GM12878 (cell line): ENCODE measurements around the gene TMEM82. TPM values are rescaled to one million over a fixed set of nuclear protein-coding genes. Genes with fewer than 3 reads are reported as not detected.

ENCODE experiments used
- ATAC-seq: fragments of 200-7000 bp; cut with Tn5 transposase; 3 replicates; pipeline ENCODE4 v1.9.1; 2020; ENCODE audit warnings: mild to moderate bottlenecking, moderate library complexity
- BruUV-seq: library from RNA; stranded (reverse); fragments of 400-500 nt; replicated peaks from 2 replicates; lab custom pipeline; 2021; lab: Mats Ljungman, UMichigan
- CTCF ChIA-PET: fragments of 300-600 bp; sonication (Branson Sonifier 250); formaldehyde crosslinking; extraction: SDS; loops from one replicate; lab custom pipeline; 2021; ENCODE audit warnings: inconsistent platforms; lab: Yijun Ruan, JAX
- POLR2A ChIA-PET: fragments of 350-600 bp; formaldehyde crosslinking; extraction: SDS; loops from one replicate; lab custom pipeline; 2021; ENCODE audit warnings: inconsistent platforms; lab: Charles Lee
- RAD21 ChIA-PET: fragments of 300-600 bp; sonication (Branson Sonifier 250); formaldehyde crosslinking; loops from one replicate; lab custom pipeline; 2023; ENCODE audit warnings: antibody characterized with exemption; ENCODE audit not compliant: unreplicated experiment; lab: Charles Lee
- SMC1A ChIA-PET: fragments of 300-600 bp; sonication (Branson Sonifier 250); formaldehyde crosslinking; loops from one replicate; lab custom pipeline; 2023; ENCODE audit not compliant: unreplicated experiment, uncharacterized antibody; lab: Charles Lee
- DNase-seq: peaks from one replicate; pipeline ENCODE4 v3.0.0-alpha.2; 2011; ENCODE audit warnings: low read depth, low spot score
- FAIRE-seq: peaks from 3 replicates; lab custom pipeline; 2011; peaks lifted over from hg19 to GRCh38; lab: Jason Lieb, UNC
- H2AFZ ChIP-seq: 2 replicates; pipeline ENCODE4 v1.6.0; 2011; ENCODE audit warnings: low read depth, low read length, control low read depth; ENCODE audit not compliant: control insufficient read depth
- H3K27ac ChIP-seq: 2 replicates; pipeline ENCODE4 v1.5.1; 2011; ENCODE audit warnings: control low read depth; ENCODE audit not compliant: control insufficient read depth, insufficient read depth
- H3K27me3 ChIP-seq, 2 experiments: replicated peaks in 1 of 2; 2 replicates each; pipeline versions ENCODE4 v1.6.0 to v1.6.1; 2011; ENCODE audit warnings: low read length in 1 of 2; ENCODE audit not compliant: control insufficient read depth in 2 of 2, insufficient read depth in 2 of 2
- H3K36me3 ChIP-seq, 2 experiments: 2 replicates each; pipeline ENCODE4 v1.5.1; 2011; ENCODE audit warnings: low read length in 1 of 2; ENCODE audit not compliant: control insufficient read depth in 2 of 2, insufficient read depth in 2 of 2
- H3K4me1 ChIP-seq: 2 replicates; pipeline ENCODE4 v1.6.1; 2011; ENCODE audit warnings: mild to moderate bottlenecking, low read length, moderate library complexity, mixed read lengths; ENCODE audit not compliant: control insufficient read depth, insufficient read depth
- H3K4me2 ChIP-seq: 2 replicates; pipeline ENCODE4 v1.6.0; 2011; ENCODE audit warnings: control low read depth; ENCODE audit not compliant: control insufficient read depth, insufficient read depth
- H3K4me3 ChIP-seq: fragments of 200-600 bp; sonication (generic); 2 replicates; pipeline ENCODE4 v1.5.1; 2016
- H3K79me2 ChIP-seq: 2 replicates; pipeline ENCODE4 v1.6.0; 2011; ENCODE audit warnings: low read length; ENCODE audit not compliant: control insufficient read depth, insufficient read depth
- H3K9ac ChIP-seq: 2 replicates; pipeline ENCODE4 v1.8.0; 2011; ENCODE audit warnings: low read length, control low read depth, mixed read lengths; ENCODE audit not compliant: control insufficient read depth, insufficient read depth
- H3K9me3 ChIP-seq: replicated peaks from 3 replicates; pipeline ENCODE4 v1.5.1; 2011; ENCODE audit warnings: mild to moderate bottlenecking, low read length; ENCODE audit not compliant: control insufficient read depth, insufficient read depth
- H4K20me1 ChIP-seq: 2 replicates; pipeline ENCODE4 v1.6.0; 2011; ENCODE audit not compliant: control insufficient read depth, insufficient read depth
- CHD1 ChIP-seq: IDR thresholded peaks from 2 replicates; pipeline ENCODE4 v1.6.1; 2012; ENCODE audit warnings: low read depth, low read length, improper control_type of control experiment
- EP300 ChIP-seq, 2 experiments: fragments of 150-350 bp in 1 of 2; IDR thresholded peaks; 2 replicates each; pipeline ENCODE4 v1.6.1; 2011 to 2012; ENCODE audit warnings: low read depth in 2 of 2, low read length in 2 of 2, borderline replicate concordance in 1 of 2, improper control_type of control experiment in 1 of 2, inconsistent platforms in 1 of 2; ENCODE audit not compliant: control insufficient read depth in 1 of 2
- ESRRA ChIP-seq: IDR thresholded peaks from 2 replicates; pipeline ENCODE4 v1.6.1; 2012; ENCODE audit warnings: mild to moderate bottlenecking, low read length, improper control_type of control experiment
- HCFC1 ChIP-seq: fragments of 150-350 bp; IDR thresholded peaks from 2 replicates; pipeline ENCODE4 v1.6.1; 2014; ENCODE audit warnings: low read length
- JUNB ChIP-seq: IDR thresholded peaks from 2 replicates; pipeline ENCODE4 v1.6.1; 2016; ENCODE audit warnings: antibody characterized with exemption, mild to moderate bottlenecking
- KDM1A ChIP-seq: fragments of 200-600 bp; sonication (generic); IDR thresholded peaks from 2 replicates; pipeline ENCODE4 v1.6.1; 2016; ENCODE audit warnings: borderline replicate concordance
- MTA2 ChIP-seq: fragments of 450-650 bp; IDR thresholded peaks from 2 replicates; pipeline ENCODE4 v1.6.1; 2016; ENCODE audit warnings: low read depth, mild to moderate bottlenecking, moderate library complexity
- NR2C1 ChIP-seq: fragments of 450-650 bp; IDR thresholded peaks from 2 replicates; pipeline ENCODE4 v1.6.1; 2017; ENCODE audit warnings: antibody characterized with exemption, mild to moderate bottlenecking, moderate library complexity
- NR2C2 ChIP-seq: IDR thresholded peaks from 2 replicates; pipeline ENCODE4 v1.6.1; 2011; ENCODE audit warnings: borderline replicate concordance, low read depth; ENCODE audit not compliant: control insufficient read depth, insufficient read length
- PAX5 ChIP-seq: IDR thresholded peaks from 2 replicates; pipeline ENCODE4 v1.6.1; 2011; ENCODE audit warnings: low read depth, low read length, borderline replicate concordance
- RAD21 ChIP-seq: IDR thresholded peaks from 2 replicates; pipeline ENCODE4 v1.6.1; 2011; ENCODE audit warnings: mild to moderate bottlenecking, low read depth, low read length, moderate library complexity; ENCODE audit not compliant: insufficient read depth
- RBBP5 ChIP-seq: fragments of 200-600 bp; sonication (generic); conservative IDR thresholded peaks from 2 replicates; pipeline ENCODE4 v1.6.1; 2016
- RUNX3 ChIP-seq: IDR thresholded peaks from 2 replicates; pipeline ENCODE4 v1.6.1; 2012; ENCODE audit warnings: low read length, inconsistent platforms
- SRF ChIP-seq, 2 experiments: IDR thresholded peaks; 2 replicates each; pipeline ENCODE4 v1.6.1; 2011; ENCODE audit warnings: low read depth in 2 of 2, low read length in 2 of 2, mild to moderate bottlenecking in 1 of 2, moderate library complexity in 1 of 2
- SUPT20H ChIP-seq: IDR thresholded peaks from 2 replicates; pipeline ENCODE4 v1.6.1; 2011; ENCODE audit warnings: low read depth, mild to moderate bottlenecking, low read length, moderate library complexity, borderline replicate concordance; ENCODE audit not compliant: control insufficient read depth
- TAF1 ChIP-seq: IDR thresholded peaks from 2 replicates; pipeline ENCODE4 v1.6.1; 2011; ENCODE audit warnings: mild to moderate bottlenecking, low read depth, low read length, borderline replicate concordance
- ZNF217 ChIP-seq: fragments of 450-650 bp; IDR thresholded peaks from 2 replicates; pipeline ENCODE4 v1.6.1; 2017; ENCODE audit warnings: antibody characterized with exemption, mild to moderate bottlenecking
- ZNF24 ChIP-seq: fragments of 450-650 bp; IDR thresholded peaks from 2 replicates; pipeline ENCODE4 v1.6.1; 2017; ENCODE audit warnings: antibody characterized with exemption, mild to moderate bottlenecking
- ZSCAN29 ChIP-seq: fragments of 450-650 bp; IDR thresholded peaks from 2 replicates; pipeline ENCODE4 v1.6.1; 2017; ENCODE audit warnings: mild to moderate bottlenecking, moderate library complexity
- WGBS: methylation state at CpG from one replicate; pipeline ENCODE4 v1.1.6; 2016; ENCODE audit warnings: low lambda C conversion rate; ENCODE audit not compliant: insufficient replicate concordance, insufficient coverage; ENCODE audit errors: missing lambda C conversion rate; 5-methylcytosine and 5-hydroxymethylcytosine counted together
- in situ Hi-C: fragments of 300-500 bp; cut with MboI; formaldehyde crosslinking; loops from 9 replicates; pipeline ENCODE4 v1.14.3; 2018; ENCODE audit warnings: mixed read lengths
- intact Hi-C: fragments of 100-400 bp; cut with micrococcal nuclease; formaldehyde crosslinking; loops from one replicate; pipeline ENCODE4 v1.14.2; 2022; ENCODE audit not compliant: unreplicated experiment
- polyA plus RNA-seq, 11 experiments: library from polyadenylated mRNA; depleted of rRNA in 4 of 11; unstranded in 6 of 11; stranded (reverse) in 5 of 11; fragments of >200 nt; fragmentation: Nextera tagmentation in 4 of 11; fragmentation: Illumina TruSeq in 1 of 11; extraction: Ambion mirVana in 4 of 11; extraction: Trizol in 1 of 11; gene quantifications; 1 replicate in 1 of 11; 2 replicates in 10 of 11; pipeline versions ENCODE4 v1.2.1 to v1.2.3, GENCODE V29; 2011 to 2016; ENCODE audit warnings: inconsistent platforms in 2 of 11, missing spikeins in 2 of 11, low read depth in 1 of 11
- total RNA-seq, 4 experiments: library from RNA; depleted of rRNA in 3 of 4; stranded (reverse); fragments of >200 nt in 3 of 4; fragmentation: Illumina TruSeq in 1 of 4; extraction: Trizol in 1 of 4; gene quantifications; 2 replicates each; pipeline versions ENCODE4 v1.2.1 to v1.2.3, GENCODE V29; 2013 to 2021

The TMEM82 gene
- total and polyA plus RNA-seq, 10 of the 15 experiments (the other 5 are each of a cell fraction or from before 2014, with no cell fraction given): not detected

DNA sequence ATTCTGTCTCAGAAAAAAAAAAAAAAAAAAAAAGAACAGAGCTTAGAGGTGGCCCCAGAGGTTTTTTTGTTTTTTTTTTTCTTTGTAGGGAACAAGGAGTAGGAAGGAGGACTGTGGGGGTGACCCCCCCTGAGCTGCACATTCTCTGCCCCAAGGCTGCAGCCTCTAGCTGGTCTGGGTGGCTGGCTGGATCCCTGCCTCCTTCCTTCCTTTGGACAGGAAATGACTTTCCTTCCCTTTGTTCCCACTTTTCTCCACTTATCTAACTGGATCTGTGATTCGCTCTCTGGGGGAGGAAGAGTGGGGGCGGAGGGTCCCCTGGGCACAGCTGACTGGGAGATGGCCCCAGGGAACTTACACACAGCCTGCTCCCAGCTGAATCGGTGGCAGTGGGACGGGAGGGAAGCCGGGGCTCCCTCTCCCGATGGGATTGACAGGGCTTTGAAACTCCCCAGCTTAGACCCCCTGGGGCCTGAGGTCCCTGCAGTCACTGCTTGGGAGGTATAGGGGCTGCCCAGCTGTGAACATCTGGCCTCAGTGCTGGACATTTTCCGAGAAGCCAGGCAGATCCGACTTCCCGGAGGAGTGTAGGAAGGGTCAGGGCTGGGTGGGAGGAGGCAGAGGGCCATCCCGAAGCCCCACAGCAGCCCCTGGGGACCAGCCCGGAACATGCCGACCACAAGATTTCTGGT is 18.4 kb downstream of the TMEM82 start:
- FAIRE-seq (no peak), ATAC-seq (no peak), DNase-seq (no peak)
- in situ Hi-C loops (no loop called here), intact Hi-C loops (no loop called here)
- H3K27me3 ChIP-seq: peaks cover 8 to 19% of the 10 kb centered on the region in 2 experiments; a peak in 3 of 4 replicates
- TF ChIP-seq JUNB (no peak), NR2C2 (no peak), ESRRA (no peak), RAD21 (no peak), SRF (IDR thresholded peaks at IDR 0.05; ENCODE audit: low read depth in 2 of 2, low read length in 2 of 2) (no peak), KDM1A (no peak), EP300 (IDR thresholded peaks at IDR 0.05; ENCODE audit: borderline replicate concordance in 1 of 2, control insufficient read depth in 1 of 2, low read depth in 2 of 2, low read length in 2 of 2) (no peak), CHD1 (no peak), TAF1 (no peak), ZNF24 (no peak), PAX5 (no peak), ZSCAN29 (no peak), RBBP5 (no peak), NR2C1 (no peak), SUPT20H (no peak), ZNF217 (no peak), RUNX3 (no peak), HCFC1 (no peak), MTA2 (no peak)
- no peaks in the 10 kb centered on the region for H3K36me3 ChIP-seq
- no peak overlapping the region for H2AFZ ChIP-seq
- ChIA-PET RAD21 (interaction anchor here (0.7 kb wide), 1 partner anchor 330 kb away, joined by 6 read pairs; no protein-coding TSS in a partner anchor), POLR2A (interaction anchor here (0.6 kb wide), 1 partner anchor 37 kb away, joined by 4 read pairs; no protein-coding TSS in a partner anchor), CTCF (no interaction called here), SMC1A (no interaction called here)
- no peak overlapping the region for H3K27ac ChIP-seq
- H3K4me3 ChIP-seq: no peak overlapping the region
- no peaks in the 10 kb centered on the region for H3K9me3 ChIP-seq
- no peaks in the 10 kb centered on the region for H4K20me1 ChIP-seq
- no peaks in the 10 kb centered on the region for H3K4me1 ChIP-seq
- 71% methylated on average over 10 of the region's 12 CpGs for WGBS
- no TSS peak for BruUV-seq
- H3K9ac ChIP-seq: no peak overlapping the region
- H3K79me2 ChIP-seq: no peaks in the 10 kb centered on the region
- H3K4me2 ChIP-seq: no peak overlapping the region
